HepG2 (cell line): ENCODE results near the gene PRKCSH. TPM values are rescaled to one million over a fixed set of nuclear protein-coding genes. Genes with fewer than 3 reads are reported as not detected.

Experiments used
- AHR ChIP-seq: IDR thresholded peaks from 2 replicates; pipeline ENCODE4 v1.6.1; 2018; ENCODE audit warnings: missing genetic modification reagents, missing compliant biosample characterization
- ATF6 ChIP-seq: sonication (generic); formaldehyde crosslinking; conservative IDR thresholded peaks from 2 replicates; pipeline ENCODE4 v1.4.0; 2020; ENCODE audit warnings: missing genetic modification reagents
- BHLHE40 ChIP-seq: IDR thresholded peaks from 2 replicates; pipeline ENCODE4 v1.6.1; 2011; ENCODE audit warnings: low read length, improper control_type of control experiment
- JARID2 ChIP-seq: sonication (generic); formaldehyde crosslinking; IDR thresholded peaks from 2 replicates; pipeline ENCODE4 v1.8.1; 2023; ENCODE audit warnings: missing genetic modification reagents, inconsistent platforms; ENCODE audit not compliant: insufficient replicate concordance
- MTF2 ChIP-seq: sonication (generic); formaldehyde crosslinking; IDR thresholded peaks from 2 replicates; pipeline ENCODE4 v1.5.0; 2020; ENCODE audit warnings: missing genetic modification reagents, borderline replicate concordance
- NFKB2 ChIP-seq: sonication (generic); formaldehyde crosslinking; IDR thresholded peaks from 2 replicates; pipeline ENCODE4 v1.4.0; 2020; ENCODE audit warnings: missing genetic modification reagents, borderline replicate concordance
- NRL ChIP-seq: sonication (generic); formaldehyde crosslinking; IDR thresholded peaks from 2 replicates; pipeline ENCODE4 v1.5.0; 2020; ENCODE audit warnings: missing genetic modification reagents, mild to moderate bottlenecking, moderate library complexity, borderline replicate concordance
- PREB ChIP-seq: sonication (generic); formaldehyde crosslinking; IDR thresholded peaks from 2 replicates; pipeline ENCODE4 v1.4.0; 2020; ENCODE audit warnings: missing genetic modification reagents
- RARA ChIP-seq: IDR thresholded peaks from 2 replicates; pipeline ENCODE4 v1.6.1; 2016; ENCODE audit warnings: missing genetic modification reagents, missing compliant biosample characterization
- RBM39 ChIP-seq: fragments of 200-400 bp; formaldehyde crosslinking; IDR thresholded peaks from one replicate; pipeline ENCODE4 v1.6.1; 2018; ENCODE audit warnings: antibody characterized with exemption, mild to moderate bottlenecking, low read depth, low read length; ENCODE audit not compliant: poor library complexity, severe bottlenecking
- SRSF9 ChIP-seq: fragments of 200-400 bp; formaldehyde crosslinking; IDR thresholded peaks from 2 replicates; pipeline ENCODE4 v1.6.1; 2018; ENCODE audit warnings: borderline replicate concordance, mild to moderate bottlenecking, low read depth, low read length; ENCODE audit not compliant: insufficient read depth, poor library complexity, severe bottlenecking
- XRCC5 ChIP-seq: fragments of 200-400 bp; formaldehyde crosslinking; optimal IDR thresholded peaks from 2 replicates; pipeline ENCODE3; 2017; ENCODE audit warnings: mild to moderate bottlenecking, low read length
- YEATS4 ChIP-seq: sonication (generic); formaldehyde crosslinking; IDR thresholded peaks from 2 replicates; pipeline ENCODE4 v1.4.0; 2020; ENCODE audit warnings: missing genetic modification reagents, borderline replicate concordance
- ZFP1 ChIP-seq: IDR thresholded peaks from 2 replicates; pipeline ENCODE4 v1.6.1; 2016
- ZNF687 ChIP-seq: sonication (generic); formaldehyde crosslinking; IDR thresholded peaks from 2 replicates; pipeline ENCODE4 v1.5.1; 2020; ENCODE audit warnings: mild to moderate bottlenecking, missing genetic modification reagents, moderate library complexity
- ZNF713 ChIP-seq: sonication (generic); formaldehyde crosslinking; IDR thresholded peaks from 2 replicates; pipeline ENCODE4 v1.4.0; 2020; ENCODE audit warnings: mild to moderate bottlenecking, missing genetic modification reagents
- ZNF883 ChIP-seq: sonication (generic); formaldehyde crosslinking; IDR thresholded peaks from 2 replicates; pipeline ENCODE4 v1.5.1; 2020; ENCODE audit warnings: mild to moderate bottlenecking, missing genetic modification reagents; ENCODE audit errors: not compliant biosample characterization
- ZSCAN25 ChIP-seq: sonication (generic); formaldehyde crosslinking; IDR thresholded peaks from 2 replicates; pipeline ENCODE4 v1.8.0; 2022; ENCODE audit warnings: mild to moderate bottlenecking, missing genetic modification reagents
- polyA plus RNA-seq, 8 experiments: library from polyadenylated mRNA; depleted of rRNA in 3 of 8; stranded (reverse) in 7 of 8; unstranded in 1 of 8; fragments of >200 nt; fragmentation: Illumina TruSeq in 4 of 8; extraction: Trizol in 4 of 8; gene quantifications; 2 replicates each; pipeline versions ENCODE4 v1.2.1 to v1.2.3, GENCODE V29; 2011 to 2016; ENCODE audit warnings: low read depth in 4 of 8, missing spikeins in 1 of 8, mixed read lengths in 1 of 8; ENCODE audit not compliant: insufficient read depth in 1 of 8
- total RNA-seq, 5 experiments: library from RNA; depleted of rRNA; stranded (reverse); fragments of >200 nt; fragmentation: Illumina TruSeq; extraction: Trizol; gene quantifications; 2 replicates each; pipeline ENCODE4 v1.2.3, GENCODE V29; 2016; ENCODE audit warnings: low read depth in 1 of 5

Gene PRKCSH
- total and polyA plus RNA-seq, 2 of the 13 experiments (the other 11 are each of a cell fraction or from before 2014, with no cell fraction given): 85.1 to 125 TPM

GRCh38 chr19:11434703-11435056 is 755 bp upstream of the PRKCSH start (continued):
- TF ChIP-seq MTF2 (no peak), NFKB2 (CRISPR knock-in tag) (no peak), ZSCAN25 (CRISPR knock-in tag) (no peak), XRCC5 (no peak), YEATS4 (no peak), RBM39 (no peak), AHR (CRISPR knock-in tag) (no peak), RARA (CRISPR knock-in tag) (0 out of 2 replicates have a peak, but pooled peaks have one; percentile 10), ZNF883 (CRISPR knock-in tag) (no peak), ZNF687 (no peak), PREB (CRISPR knock-in tag) (no peak), JARID2 (peak; percentile 79), BHLHE40 (no peak), SRSF9 (no peak), ATF6 (CRISPR knock-in tag) (no peak), ZNF713 (CRISPR knock-in tag) (no peak), NRL (0 out of 2 replicates have a peak, but pooled peaks have one; percentile 6), ZFP1 (no peak)
